Brain microvascular endothelial cell (primary cell): ENCODE results near the gene MYOZ3.

Experiments
- DNase-seq: peaks from one replicate; pipeline ENCODE4 v3.0.0-alpha.2; 2020
- H3K27ac ChIP-seq: fragments of 250-450 bp; sonication (Bioruptor Pico); 2 replicates; pipeline ENCODE4 v1.5.1; 2020; ENCODE audit warnings: mild to moderate bottlenecking, moderate library complexity
- H3K27me3 ChIP-seq: fragments of 250-450 bp; sonication (Bioruptor Pico); replicated peaks from 2 replicates; pipeline ENCODE4 v1.5.1; 2020; ENCODE audit warnings: mild to moderate bottlenecking
- H3K36me3 ChIP-seq: fragments of 250-450 bp; sonication (Bioruptor Pico); replicated peaks from 2 replicates; pipeline ENCODE4 v1.5.1; 2020; ENCODE audit warnings: mild to moderate bottlenecking
- H3K4me3 ChIP-seq: 2 replicates; pipeline ENCODE4 v1.5.1; 2011; ENCODE audit warnings: low read depth, mild to moderate bottlenecking, control low read depth, low read length, moderate library complexity
- in situ Hi-C: cut with HindIII; loops from 2 replicates; pipeline ENCODE4 v1.10.0; 2017; ENCODE audit warnings: low sequenced_read_pairs, low pct_ligation_motif_present
- TF ChIP-seq, protein P1 (sequence below): IDR thresholded peaks from 2 replicates; pipeline ENCODE4 v1.5.1; 2011; ENCODE audit warnings: low read depth, mild to moderate bottlenecking, moderate library complexity, low read length, control low read depth, inconsistent platforms; ENCODE audit errors: missing control alignments

The MYOZ3 gene

DNA sequence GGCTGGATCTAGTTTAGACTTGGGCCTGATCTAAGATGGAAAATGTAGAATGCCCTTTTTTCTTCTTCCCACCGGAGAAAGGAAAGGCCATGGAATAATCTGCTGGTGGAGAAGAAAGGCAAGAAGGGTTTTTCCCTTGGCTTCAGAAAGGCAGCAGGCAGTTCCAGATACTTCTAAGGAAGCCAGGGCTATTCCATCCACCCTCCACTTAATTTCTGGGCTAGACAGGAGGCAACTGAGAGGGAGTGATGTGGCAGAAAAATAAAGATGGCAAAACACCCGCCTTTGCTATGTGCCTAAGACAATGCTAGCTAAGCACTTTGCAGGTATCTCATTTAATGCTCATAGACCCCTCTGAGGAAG lies 9.9 kb downstream of the MYOZ3 start:
- TF ChIP-seq, protein P1, sequence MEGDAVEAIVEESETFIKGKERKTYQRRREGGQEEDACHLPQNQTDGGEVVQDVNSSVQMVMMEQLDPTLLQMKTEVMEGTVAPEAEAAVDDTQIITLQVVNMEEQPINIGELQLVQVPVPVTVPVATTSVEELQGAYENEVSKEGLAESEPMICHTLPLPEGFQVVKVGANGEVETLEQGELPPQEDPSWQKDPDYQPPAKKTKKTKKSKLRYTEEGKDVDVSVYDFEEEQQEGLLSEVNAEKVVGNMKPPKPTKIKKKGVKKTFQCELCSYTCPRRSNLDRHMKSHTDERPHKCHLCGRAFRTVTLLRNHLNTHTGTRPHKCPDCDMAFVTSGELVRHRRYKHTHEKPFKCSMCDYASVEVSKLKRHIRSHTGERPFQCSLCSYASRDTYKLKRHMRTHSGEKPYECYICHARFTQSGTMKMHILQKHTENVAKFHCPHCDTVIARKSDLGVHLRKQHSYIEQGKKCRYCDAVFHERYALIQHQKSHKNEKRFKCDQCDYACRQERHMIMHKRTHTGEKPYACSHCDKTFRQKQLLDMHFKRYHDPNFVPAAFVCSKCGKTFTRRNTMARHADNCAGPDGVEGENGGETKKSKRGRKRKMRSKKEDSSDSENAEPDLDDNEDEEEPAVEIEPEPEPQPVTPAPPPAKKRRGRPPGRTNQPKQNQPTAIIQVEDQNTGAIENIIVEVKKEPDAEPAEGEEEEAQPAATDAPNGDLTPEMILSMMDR, result no peak
- Histone ChIP-seq H3K4me3 (no peak overlapping the region), H3K27ac (no peak overlapping the region), H3K36me3 (no peaks in the 10 kb centered on the region), H3K27me3 (peaks cover 4% of the 10 kb centered on the region)
- no peak for DNase-seq
- in situ Hi-C loops, result loop anchor here (25.0 kb wide), 1 partner anchor 109 kb away; no protein-coding TSS in a partner anchor

DNA sequence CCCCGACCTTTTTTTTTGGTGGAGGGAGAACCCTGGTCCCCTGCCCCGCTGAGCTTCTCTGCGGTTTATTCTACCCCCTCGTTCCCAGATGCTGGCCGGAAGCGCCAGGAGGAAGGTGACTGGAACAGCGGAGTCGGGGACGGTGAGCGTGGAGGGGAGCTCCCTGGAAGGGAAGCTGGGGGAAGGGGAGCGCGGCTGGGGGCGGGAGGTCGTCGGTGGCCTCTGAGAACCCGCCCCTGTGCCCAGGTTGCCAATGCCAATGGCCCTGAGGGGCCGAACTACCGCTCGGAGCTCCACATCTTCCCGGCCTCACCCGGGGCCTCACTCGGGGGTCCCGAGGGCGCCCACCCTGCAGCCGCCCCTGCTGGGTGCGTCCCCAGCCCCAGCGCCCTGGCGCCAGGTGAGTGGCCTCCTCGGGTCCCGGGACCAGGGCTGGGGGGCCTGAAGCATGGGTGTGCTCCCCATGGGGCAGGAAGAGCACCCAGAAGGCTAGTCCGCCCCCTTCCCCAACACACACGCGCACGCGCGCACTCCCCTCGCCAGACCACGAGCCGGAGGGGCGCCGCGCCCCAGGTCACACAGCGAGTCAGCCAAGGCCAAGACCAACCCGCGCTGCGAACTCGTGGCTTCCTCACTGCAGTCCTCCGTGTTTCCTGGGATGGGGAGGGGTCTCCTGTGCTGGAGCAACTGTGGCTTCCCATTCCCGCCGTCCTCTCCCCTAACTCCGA lies 10.6 kb downstream of the MYOZ3 start:
- Histone ChIP-seq H3K36me3 (no peaks in the 10 kb centered on the region), H3K27ac (no peak overlapping the region), H3K27me3 (peaks cover 4% of the 10 kb centered on the region), H3K4me3 (peak overlapping the region; percentile 61)
- in situ Hi-C loops, result loop anchor here (25.0 kb wide), 1 partner anchor 109 kb away; no protein-coding TSS in a partner anchor
- DNase-seq, result no peak
- TF ChIP-seq, protein P1, result no peak

DNA sequence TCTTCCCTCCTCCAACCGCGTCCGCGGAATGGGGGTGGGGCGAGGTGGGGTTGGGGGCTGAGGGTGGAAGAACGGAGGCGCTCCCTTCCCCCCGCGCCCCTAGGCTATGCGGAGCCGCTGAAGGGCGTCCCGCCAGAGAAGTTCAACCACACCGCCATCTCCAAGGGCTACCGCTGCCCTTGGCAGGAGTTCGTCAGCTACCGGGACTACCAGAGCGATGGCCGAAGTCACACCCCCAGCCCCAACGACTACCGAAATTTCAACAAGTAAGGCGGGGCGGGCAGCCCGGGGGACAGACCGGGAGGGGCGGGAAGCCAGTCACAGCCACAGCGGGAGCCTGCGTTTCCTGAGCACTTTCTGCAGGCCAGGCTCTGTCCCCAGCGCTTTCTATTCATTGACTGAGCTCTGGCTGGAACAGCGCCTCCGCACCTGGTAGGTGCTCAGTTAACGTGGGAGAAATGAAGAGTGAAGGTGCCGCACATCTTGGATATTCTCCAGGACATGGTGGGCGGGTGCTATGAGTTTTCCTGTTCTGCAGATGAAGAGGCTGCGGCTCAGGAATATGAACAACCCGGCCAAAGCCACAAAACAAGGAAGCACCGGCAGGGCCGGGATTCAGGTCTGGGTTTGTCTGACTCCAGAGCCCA lies 11.3 kb downstream of the MYOZ3 start:
- no peak overlapping the region for H3K27ac ChIP-seq
- in situ Hi-C loops, result loop anchor here (25.0 kb wide), 1 partner anchor 110 kb away; no protein-coding TSS in a partner anchor
- no peak for DNase-seq

DNA sequence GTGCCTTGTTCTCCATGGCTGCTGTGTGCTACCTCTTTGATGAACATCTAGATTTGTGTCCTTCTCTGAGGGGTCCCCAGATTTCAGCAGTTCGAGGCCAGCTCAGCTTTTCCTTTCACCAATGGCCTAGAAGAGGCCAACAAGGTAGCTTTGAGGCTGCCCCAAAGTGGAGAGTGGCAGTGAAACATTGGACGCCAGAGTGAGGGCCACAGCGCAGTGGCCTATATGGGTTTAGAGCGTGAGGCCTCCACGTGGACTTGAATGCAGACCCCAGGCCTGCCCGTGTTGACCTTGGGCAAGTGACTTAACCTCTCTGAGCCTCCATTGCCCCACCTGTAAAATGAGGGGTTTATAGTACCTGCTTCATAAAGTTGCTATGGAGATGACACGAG lies 11.8 kb downstream of the MYOZ3 start:
- TF ChIP-seq, protein P1, result no peak
- H3K27me3 ChIP-seq, result peaks cover 2% of the 10 kb centered on the region
- DNase-seq, result no peak
- in situ Hi-C loops, result loop anchor here (25.0 kb wide), 1 partner anchor 111 kb away; no protein-coding TSS in a partner anchor
- peak overlapping the region; percentile 61 for H3K4me3 ChIP-seq
- H3K27ac ChIP-seq, result no peak overlapping the region
- H3K36me3 ChIP-seq, result no peaks in the 10 kb centered on the region

More for the DNA sequence above, 11.3 kb downstream of the MYOZ3 start:
- Histone ChIP-seq H3K27me3 (peaks cover 2% of the 10 kb centered on the region), H3K4me3 (peak overlapping the region; percentile 61), H3K36me3 (no peaks in the 10 kb centered on the region)
- TF ChIP-seq, protein P1, result peak; percentile 12

DNA sequence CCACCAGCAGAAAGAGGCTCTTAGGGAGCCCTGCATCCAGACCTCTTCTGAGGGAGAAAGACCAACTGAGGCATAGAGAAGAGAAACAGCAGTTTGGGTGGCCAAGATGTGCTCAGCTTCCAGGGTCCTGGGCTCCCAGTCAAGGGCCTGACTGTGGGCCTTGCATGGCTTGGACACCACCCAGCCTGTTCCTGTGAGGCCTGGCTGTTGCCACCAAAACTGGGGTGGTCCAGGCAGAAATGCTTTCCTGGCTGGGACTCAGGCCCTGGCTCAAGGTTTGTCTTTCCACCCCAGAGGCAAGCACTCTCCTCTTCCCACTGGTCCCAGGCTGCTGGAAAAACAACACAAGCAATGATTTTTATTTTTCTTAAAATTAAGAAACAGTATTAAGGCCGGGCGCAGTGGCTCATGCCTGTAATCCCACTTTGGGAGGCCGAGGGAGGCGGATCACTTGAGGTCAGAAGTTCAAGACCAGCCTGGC lies 13.3 kb downstream of the MYOZ3 start:
- no peak overlapping the region for H3K4me3 ChIP-seq
- no peaks in the 10 kb centered on the region for H3K36me3 ChIP-seq
- no peak overlapping the region for H3K27ac ChIP-seq
- TF ChIP-seq, protein P1, result no peak
- in situ Hi-C loops, result loop anchor here (25.0 kb wide), 1 partner anchor 112 kb away; no protein-coding TSS in a partner anchor
- no peak for DNase-seq
- H3K27me3 ChIP-seq, result peaks cover 2% of the 10 kb centered on the region
